Inflammatory macrophage treated with lipopolysaccharide for 4 hours (primary cell): Measurements from ENCODE around the gene FHOD3.
"Not testable (repeated sequence)": the region's sequence is repeated elsewhere in the genome, so short reads cannot be mapped to it uniquely, and the experiment has no call there.

ENCODE experiments used
- DNase-seq: peaks from one replicate; pipeline ENCODE4 v3.0.0-alpha.2; 2020

Gene FHOD3

GRCh38 chr18:36529747-36530146 lies 232.2 kb downstream of the FHOD3 start:
- DNase-seq, result no peak

GRCh38 chr18:36530676-36531405 lies 233.3 kb downstream of the FHOD3 start:
- DNase-seq, result no peak

GRCh38 chr18:36531636-36532035 lies 234.1 kb downstream of the FHOD3 start:
- no peak for DNase-seq

GRCh38 chr18:36532394-36532793 lies 234.9 kb downstream of the FHOD3 start:
- no peak for DNase-seq

- no peak for DNase-seq
Measured at GRCh38 chr18:36532815-36533214, 235.3 kb downstream of the FHOD3 start.

GRCh38 chr18:36533446-36534153 lies 236.1 kb downstream of the FHOD3 start:
- no peak for DNase-seq

- DNase-seq, result no peak
Measured at GRCh38 chr18:36534154-36534688, 236.7 kb downstream of the FHOD3 start.

- DNase-seq, result no peak
Measured at GRCh38 chr18:36535202-36535935, 237.9 kb downstream of the FHOD3 start.

GRCh38 chr18:36536426-36536825 lies 238.9 kb downstream of the FHOD3 start:
- DNase-seq, result no peak

GRCh38 chr18:36537289-36537688 lies 239.8 kb downstream of the FHOD3 start:
- DNase-seq, result no peak

GRCh38 chr18:36539674-36540231 lies 242.2 kb downstream of the FHOD3 start:
- DNase-seq, result no peak

GRCh38 chr18:36543030-36543429 lies 245.5 kb downstream of the FHOD3 start:
- DNase-seq, result no peak

- DNase-seq, result no peak
Measured at GRCh38 chr18:36543991-36544725, 246.6 kb downstream of the FHOD3 start.

- no peak for DNase-seq
Measured at GRCh38 chr18:36545821-36546427, 248.4 kb downstream of the FHOD3 start.

- no peak for DNase-seq
Measured at GRCh38 chr18:36546876-36547275, 249.4 kb downstream of the FHOD3 start.

GRCh38 chr18:36547544-36547943 lies 250.0 kb downstream of the FHOD3 start:
- DNase-seq, result no peak

GRCh38 chr18:36551274-36551673 lies 253.8 kb downstream of the FHOD3 start:
- not testable (repeated sequence) for DNase-seq

GRCh38 chr18:36558234-36558633 lies 260.7 kb downstream of the FHOD3 start:
- no peak for DNase-seq

- DNase-seq, result no peak
Measured at GRCh38 chr18:36559149-36559857, 261.8 kb downstream of the FHOD3 start.

GRCh38 chr18:36560187-36560586 lies 262.7 kb downstream of the FHOD3 start:
- DNase-seq, result no peak

- no peak for DNase-seq
Measured at GRCh38 chr18:36561046-36561445, 263.5 kb downstream of the FHOD3 start.
